Choroid plexus epithelial cell (primary cell): ENCODE measurements around the gene DNAJC12.
A peak's percentile ranks its signal among the peaks of the same experiment; 100 is the strongest.
"Not testable (repeated sequence)": the region's sequence is repeated elsewhere in the genome, so short reads cannot be mapped to it uniquely, and the experiment has no call there.

Source experiments
- DNase-seq: peaks from one replicate; pipeline ENCODE4 v3.0.0-alpha.2; 2010; ENCODE audit warnings: low read depth
- H3K4me3 ChIP-seq: 2 replicates; pipeline ENCODE4 v1.5.1; 2011; ENCODE audit warnings: low read depth, mild to moderate bottlenecking, control low read depth, low read length, moderate library complexity
- TF ChIP-seq, protein P1 (sequence below): conservative IDR thresholded peaks from 2 replicates; pipeline ENCODE4 v1.5.1; 2011; ENCODE audit warnings: low read depth, mild to moderate bottlenecking, control low read depth, inconsistent platforms, low read length, moderate library complexity

DNAJC12 gene

DNA sequence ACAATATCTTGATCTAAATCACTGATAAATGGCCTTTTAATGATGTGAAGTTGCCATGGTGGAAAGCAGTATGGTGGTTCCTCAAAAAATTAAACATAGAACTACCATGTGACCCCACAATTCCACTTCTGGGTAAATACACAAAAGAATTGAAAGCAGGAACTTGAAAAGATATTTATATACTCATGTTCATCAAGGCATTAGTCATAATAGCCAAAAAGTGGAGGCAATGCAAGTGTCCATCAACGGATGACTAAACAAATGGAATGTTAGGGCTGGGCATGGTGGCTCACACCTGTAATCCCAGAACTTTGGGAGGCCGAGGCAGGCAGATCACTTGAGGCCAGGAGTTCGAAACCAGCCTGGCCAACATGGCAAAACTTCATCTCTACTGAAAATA, 2.0 kb upstream of the DNAJC12 start:
- TF ChIP-seq, protein P1, sequence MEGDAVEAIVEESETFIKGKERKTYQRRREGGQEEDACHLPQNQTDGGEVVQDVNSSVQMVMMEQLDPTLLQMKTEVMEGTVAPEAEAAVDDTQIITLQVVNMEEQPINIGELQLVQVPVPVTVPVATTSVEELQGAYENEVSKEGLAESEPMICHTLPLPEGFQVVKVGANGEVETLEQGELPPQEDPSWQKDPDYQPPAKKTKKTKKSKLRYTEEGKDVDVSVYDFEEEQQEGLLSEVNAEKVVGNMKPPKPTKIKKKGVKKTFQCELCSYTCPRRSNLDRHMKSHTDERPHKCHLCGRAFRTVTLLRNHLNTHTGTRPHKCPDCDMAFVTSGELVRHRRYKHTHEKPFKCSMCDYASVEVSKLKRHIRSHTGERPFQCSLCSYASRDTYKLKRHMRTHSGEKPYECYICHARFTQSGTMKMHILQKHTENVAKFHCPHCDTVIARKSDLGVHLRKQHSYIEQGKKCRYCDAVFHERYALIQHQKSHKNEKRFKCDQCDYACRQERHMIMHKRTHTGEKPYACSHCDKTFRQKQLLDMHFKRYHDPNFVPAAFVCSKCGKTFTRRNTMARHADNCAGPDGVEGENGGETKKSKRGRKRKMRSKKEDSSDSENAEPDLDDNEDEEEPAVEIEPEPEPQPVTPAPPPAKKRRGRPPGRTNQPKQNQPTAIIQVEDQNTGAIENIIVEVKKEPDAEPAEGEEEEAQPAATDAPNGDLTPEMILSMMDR: no peak
- H3K4me3 ChIP-seq: no peak overlapping the region
- no peak for DNase-seq

DNA sequence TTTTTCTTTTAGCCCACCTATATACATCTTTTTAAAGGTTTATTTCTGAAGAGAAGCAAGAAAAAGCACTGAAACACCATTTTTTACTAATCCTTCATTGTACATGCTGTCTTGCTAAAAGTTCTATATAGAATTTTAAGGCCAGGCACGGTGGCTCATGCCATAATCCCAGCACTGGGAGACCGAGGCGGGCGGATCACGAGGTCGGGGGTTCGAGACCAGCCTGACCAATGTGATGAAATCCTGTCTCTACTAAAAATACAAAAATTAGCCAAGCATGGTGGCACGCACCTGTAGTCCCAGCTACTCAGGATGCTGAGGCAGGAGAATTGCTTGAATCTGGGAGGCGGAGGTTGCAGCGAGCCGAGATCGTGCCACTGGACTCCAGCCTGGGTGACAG, 1.5 kb upstream of the DNAJC12 start:
- H3K4me3 ChIP-seq, DNase-seq: not testable (repeated sequence)

DNA sequence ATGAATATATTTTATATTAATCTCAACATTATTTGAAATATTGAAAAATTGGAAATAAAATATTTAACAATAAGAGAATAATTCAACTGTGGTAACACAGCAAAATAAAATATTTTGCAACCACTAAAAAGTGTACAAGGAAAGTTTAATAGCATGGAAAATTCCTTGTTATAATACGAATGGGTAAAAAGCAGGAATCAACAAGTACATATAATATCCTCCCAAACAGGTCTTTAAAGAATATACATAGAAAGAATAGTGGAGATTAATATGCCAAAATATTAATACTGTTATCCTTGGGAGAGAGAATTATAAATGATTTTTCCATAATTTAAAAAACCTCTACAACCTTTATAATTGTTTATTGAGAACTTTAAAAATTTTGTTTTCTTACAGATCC, 1.0 kb downstream of the DNAJC12 start:
- H3K4me3 ChIP-seq: peak overlapping the region; percentile 62
- TF ChIP-seq, protein P1: no peak
- no peak for DNase-seq

GRCh38 chr10:67836488-67836887, 1.5 kb downstream of the DNAJC12 start:
- H3K4me3 ChIP-seq: peak overlapping the region; percentile 22
- TF ChIP-seq, protein P1: no peak
- DNase-seq: no peak

DNA sequence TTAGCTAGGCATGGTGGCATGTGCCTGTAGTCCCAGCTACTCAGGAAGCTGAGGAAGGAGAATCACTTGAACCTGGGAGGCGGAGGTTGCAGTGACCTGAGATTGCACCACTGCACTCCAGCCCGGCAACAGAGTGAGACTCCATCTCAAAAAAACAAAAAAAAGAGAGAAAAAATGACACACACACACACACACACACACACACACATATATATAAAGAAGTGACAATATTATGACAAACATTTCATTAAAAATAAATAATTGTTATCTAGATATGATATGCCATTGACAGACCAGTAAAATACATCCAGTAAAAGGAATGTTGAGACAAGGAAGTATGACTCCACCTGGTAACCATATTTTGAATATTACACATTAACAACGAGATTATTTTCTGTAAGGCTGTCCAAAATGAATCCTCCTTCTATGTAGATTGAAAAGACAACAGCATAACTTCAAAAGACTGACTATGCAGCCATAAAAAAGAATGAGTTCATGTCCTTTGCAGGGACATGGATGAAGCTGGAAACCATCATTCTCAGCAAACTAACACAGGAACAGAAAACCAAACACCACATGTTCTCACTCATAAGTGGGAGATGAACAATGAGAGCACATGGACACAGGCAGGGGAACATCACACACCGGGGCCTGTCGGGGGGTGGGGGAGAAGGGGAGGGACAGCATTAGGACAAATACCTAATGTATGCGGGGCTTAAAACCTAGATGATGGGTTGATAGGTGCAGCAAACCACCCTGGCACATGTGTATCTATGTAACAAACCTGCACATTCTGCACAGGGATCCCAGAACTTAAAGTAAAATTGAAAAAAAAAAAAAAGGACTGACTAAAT, 2.2 kb downstream of the DNAJC12 start:
- DNase-seq, H3K4me3 ChIP-seq: not testable (repeated sequence)

DNA sequence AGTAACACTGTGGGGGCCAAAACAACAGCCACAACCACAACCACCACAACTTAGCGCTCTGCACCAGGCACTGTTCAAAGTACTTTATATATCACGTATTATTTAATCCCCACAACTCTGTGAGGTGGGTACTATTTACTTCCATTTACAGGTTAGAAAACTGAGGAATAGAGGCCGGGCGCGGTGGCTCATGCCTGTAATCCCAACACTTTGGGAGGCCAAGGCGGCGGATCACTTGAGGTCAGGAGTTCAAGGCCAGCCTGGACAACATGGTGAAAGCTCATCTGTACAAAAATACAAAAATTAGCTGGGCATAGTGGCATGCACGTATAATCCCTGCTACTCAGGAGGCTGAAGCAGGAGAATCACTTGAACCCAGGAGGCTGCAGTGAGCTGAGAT, 3.6 kb downstream of the DNAJC12 start:
- H3K4me3 ChIP-seq: no peak overlapping the region
- DNase-seq: no peak
- TF ChIP-seq, protein P1: no peak

DNA sequence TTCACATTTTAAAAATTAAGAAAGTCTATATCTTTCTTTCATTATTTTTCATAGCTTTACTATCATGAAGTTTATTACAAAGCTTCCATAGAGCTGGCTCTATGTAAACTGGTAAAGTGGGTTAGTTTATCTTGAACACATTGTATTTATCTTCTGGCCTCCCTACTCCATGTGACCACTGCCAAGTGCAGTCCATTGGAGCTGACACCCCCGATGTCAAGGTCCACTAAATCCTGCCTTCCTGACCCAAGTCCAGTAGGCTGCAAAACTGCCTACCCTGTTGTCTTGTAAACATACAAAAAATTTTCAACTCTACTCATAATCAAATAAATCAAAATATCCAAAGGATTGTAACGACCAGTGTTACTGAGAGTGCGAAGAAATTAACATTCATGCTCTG, 10.2 kb downstream of the DNAJC12 start:
- no peak overlapping the region for H3K4me3 ChIP-seq
- DNase-seq: no peak
- TF ChIP-seq, protein P1: no peak

DNA sequence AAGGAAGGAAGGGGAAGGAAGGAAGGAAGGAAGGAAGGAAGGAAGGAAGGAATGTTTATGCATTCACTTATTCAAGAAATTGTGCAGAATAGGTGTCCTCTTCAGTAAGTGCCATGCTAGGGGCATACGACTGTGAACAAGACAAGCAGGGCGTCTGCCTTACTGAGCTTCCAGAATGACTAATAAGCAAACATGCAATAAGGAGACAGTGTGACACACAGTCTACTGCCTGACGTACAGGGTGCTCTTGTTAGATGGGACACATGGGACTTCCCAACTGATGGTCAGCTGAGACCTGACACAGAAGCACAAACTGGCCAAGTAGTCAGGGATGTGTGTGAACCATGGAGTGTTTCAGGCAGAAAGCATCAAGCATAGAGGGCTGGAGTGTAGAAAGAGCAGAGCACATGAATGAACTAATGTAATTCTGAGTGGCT, 18.2 kb downstream of the DNAJC12 start:
- peak; percentile 45 for DNase-seq
- TF ChIP-seq, protein P1: no peak

More for the DNA sequence above, 18.2 kb downstream of the DNAJC12 start:
- H3K4me3 ChIP-seq: no peak overlapping the region
